ENCODE results near the gene IL10RA. TPM values are rescaled to one million over a fixed set of nuclear protein-coding genes. Genes with fewer than 3 reads are reported as not detected.

The IL10RA gene
- 0.09 TPM in 1 of 2 replicates, not detected in the other for total RNA-seq

DNA sequence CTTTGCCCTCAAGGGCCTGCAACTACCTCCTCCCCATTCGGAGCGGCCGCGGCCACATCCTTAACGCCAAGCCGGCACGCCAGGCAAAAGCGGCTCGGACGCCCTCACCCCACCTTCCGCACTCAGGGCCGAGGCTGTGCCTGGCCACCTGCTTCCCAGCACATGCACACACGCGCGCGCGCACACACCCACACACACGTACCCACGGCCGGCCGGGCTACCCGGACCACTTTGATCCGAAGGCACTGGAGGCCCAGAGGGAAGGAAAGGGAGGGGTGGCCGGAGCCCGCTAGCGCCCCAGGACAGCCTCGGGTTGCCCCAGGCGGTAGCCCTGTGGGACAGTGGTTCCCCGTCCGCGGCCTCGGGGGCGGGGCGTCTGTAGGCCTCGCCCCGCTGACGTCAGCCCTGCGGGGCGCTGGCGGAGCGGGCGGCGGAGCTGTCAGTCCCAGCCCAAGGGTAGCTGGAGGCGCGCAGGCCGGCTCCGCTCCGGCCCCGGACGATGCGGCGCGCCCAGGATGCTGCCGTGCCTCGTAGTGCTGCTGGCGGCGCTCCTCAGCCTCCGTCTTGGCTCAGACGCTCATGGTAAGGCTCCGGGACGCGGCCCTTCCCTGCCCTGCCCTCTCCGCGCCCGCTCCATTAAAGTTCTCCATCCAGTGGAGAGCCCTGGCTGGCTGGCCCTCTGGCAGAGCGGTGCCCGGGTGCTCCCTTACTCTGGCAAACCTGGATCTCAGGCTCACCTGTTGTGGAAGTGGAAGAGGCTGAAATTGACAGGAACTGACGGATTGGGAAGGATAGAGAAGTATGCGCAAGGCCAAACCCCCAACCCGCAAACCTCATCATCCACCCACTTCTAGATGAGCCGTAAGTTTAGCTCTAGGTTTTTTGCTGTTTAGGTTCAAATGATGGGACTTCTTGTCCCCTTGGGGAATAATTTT is at the start of gene IL10RA:
IL10RA (plus strand) TSS at position 442 of the 935 bp plus-strand sequence; CDS start at position 516, 74 bp downstream.

Other genes with a start within 250 kb of the IL10RA start
- not detected in 2 replicates for gene DSCAML1, start 189.2 kb upstream of the IL10RA start, total RNA-seq
- not detected in 2 replicates for gene FXYD2, start 161.7 kb upstream of the IL10RA start, total RNA-seq
- not detected in 2 replicates for gene FXYD6, start 109.7 kb upstream of the IL10RA start, total RNA-seq
- gene TMPRSS13, start 57.0 kb upstream of the IL10RA start, total RNA-seq = not detected in 2 replicates
- not detected in 2 replicates for gene TMPRSS4, start 90.7 kb downstream of the IL10RA start, total RNA-seq
- not detected in 2 replicates for gene SMIM35, start 100.6 kb downstream of the IL10RA start, total RNA-seq
- gene SCN4B, start 166.4 kb downstream of the IL10RA start, total RNA-seq = under 0.01 and 0.09 TPM in 2 replicates
- under 0.01 TPM in 1 of 2 replicates, not detected in the other for gene SCN2B, start 190.2 kb downstream of the IL10RA start, total RNA-seq
- gene JAML, start 238.6 kb downstream of the IL10RA start, total RNA-seq = not detected in 2 replicates

All from smooth muscle cell of the umbilical artery (primary cell).